ENCODE data around the gene AHNAK. TPM values are rescaled to one million over a fixed set of nuclear protein-coding genes. Genes with fewer than 3 reads are reported as not detected.

AHNAK gene
- total and polyA plus RNA-seq, 11 donors: 84.4 to 861 (median 384) TPM

DNA sequence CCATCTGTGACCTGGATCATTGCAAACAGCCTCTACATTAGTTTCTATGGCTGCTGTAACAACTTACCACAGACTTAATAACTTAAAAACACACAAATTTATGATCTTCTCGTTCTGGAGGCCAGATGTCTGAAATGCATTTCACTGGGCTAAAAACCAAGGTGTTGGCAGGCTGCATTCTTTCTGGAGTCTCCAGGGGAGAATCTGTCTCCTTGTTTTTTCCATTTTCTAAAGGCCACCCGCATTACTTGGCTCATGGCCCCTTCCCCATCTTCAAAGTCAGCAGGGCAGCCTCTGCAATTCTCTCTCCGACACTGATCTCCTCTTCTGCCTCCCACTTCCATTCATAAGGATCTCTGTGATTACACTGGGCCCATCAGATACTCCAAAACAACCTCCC is 116.2 kb downstream of the AHNAK start:
- DNase-seq (no peak), ATAC-seq (no peak)
- TF ChIP-seq, protein P1, sequence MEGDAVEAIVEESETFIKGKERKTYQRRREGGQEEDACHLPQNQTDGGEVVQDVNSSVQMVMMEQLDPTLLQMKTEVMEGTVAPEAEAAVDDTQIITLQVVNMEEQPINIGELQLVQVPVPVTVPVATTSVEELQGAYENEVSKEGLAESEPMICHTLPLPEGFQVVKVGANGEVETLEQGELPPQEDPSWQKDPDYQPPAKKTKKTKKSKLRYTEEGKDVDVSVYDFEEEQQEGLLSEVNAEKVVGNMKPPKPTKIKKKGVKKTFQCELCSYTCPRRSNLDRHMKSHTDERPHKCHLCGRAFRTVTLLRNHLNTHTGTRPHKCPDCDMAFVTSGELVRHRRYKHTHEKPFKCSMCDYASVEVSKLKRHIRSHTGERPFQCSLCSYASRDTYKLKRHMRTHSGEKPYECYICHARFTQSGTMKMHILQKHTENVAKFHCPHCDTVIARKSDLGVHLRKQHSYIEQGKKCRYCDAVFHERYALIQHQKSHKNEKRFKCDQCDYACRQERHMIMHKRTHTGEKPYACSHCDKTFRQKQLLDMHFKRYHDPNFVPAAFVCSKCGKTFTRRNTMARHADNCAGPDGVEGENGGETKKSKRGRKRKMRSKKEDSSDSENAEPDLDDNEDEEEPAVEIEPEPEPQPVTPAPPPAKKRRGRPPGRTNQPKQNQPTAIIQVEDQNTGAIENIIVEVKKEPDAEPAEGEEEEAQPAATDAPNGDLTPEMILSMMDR (IDR thresholded peaks at IDR 0.05): no peak
- TF ChIP-seq POLR2A (IDR thresholded peaks at IDR 0.05): no peak
- Histone ChIP-seq H3K4me1 (peaks cover 0 to 87% (median 12%) of the 10 kb centered on the region in 12 donors), H3K27ac (peak overlapping the region in 2 of 12 donors; percentile 21 to 84), H3K27me3 (no peaks in the 10 kb centered on the region), H3K4me3 (no peak overlapping the region), H3K36me3 (no peaks in the 10 kb centered on the region), H3K9me3 (no peaks in the 10 kb centered on the region)
- WGBS, 4 donors: 67 to 83% (median 75%) methylated on average over 3 of the region's 3 CpGs
- intact Hi-C loops (cut with DNase I): loop anchor here in 1 of 10 donors (5.0 kb wide), 1 partner anchor 72 kb away; no protein-coding TSS in a partner anchor

DNA sequence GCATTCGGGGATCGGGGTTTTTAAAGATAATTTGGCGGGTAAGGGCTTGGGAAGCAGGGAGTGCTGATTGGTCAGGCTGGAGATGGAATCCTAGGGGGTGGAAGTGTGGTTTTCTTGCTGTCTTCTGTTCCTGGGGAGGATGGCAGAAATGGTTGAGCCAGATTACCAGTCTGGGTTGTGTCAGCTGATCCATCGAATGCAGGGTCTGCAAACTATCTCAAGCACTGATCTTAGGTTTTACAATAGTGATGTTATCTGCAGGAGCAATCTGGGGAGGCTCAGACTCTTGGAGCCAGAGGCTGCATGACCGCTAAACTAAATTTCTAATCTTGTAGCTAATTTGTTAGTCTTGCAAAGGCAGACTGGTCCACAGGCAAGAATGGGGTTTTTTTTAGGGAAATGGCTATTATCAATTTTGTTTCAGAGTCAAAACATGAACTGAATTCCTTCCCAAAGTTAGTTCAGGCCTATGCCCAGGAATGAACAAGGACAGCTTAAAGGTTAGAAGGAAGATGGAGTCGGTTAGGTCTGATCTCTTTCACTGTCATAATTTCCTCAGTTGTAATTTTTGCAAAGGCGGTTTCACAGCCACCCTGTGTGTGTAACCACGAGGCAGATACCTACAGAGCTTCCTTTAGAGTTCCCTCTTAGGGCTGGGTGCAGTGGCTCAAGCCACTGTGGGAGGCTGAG is 117.6 kb downstream of the AHNAK start:
- ATAC-seq (no peak), DNase-seq (no peak)
- WGBS, 4 donors: 72 to 83% (median 79%) methylated on average over 7 to 8 of the region's 8 CpGs
- Histone ChIP-seq H3K4me1 (peaks cover 0 to 75% (median 8%) of the 10 kb centered on the region in 12 donors), H3K9me3 (no peaks in the 10 kb centered on the region), H3K27me3 (no peaks in the 10 kb centered on the region), H3K36me3 (no peaks in the 10 kb centered on the region), H3K4me3 (no peak overlapping the region), H3K27ac (peak overlapping the region in 2 of 12 donors; percentile 25 to 84)
- intact Hi-C loops (cut with DNase I): loop anchor here in 4 of 10 donors (5.0 kb wide), 1 partner anchor 113 kb away; no protein-coding TSS in a partner anchor
- TF ChIP-seq POLR2A (IDR thresholded peaks at IDR 0.05): no peak
- TF ChIP-seq, protein P1 (IDR thresholded peaks at IDR 0.05): no peak

DNA sequence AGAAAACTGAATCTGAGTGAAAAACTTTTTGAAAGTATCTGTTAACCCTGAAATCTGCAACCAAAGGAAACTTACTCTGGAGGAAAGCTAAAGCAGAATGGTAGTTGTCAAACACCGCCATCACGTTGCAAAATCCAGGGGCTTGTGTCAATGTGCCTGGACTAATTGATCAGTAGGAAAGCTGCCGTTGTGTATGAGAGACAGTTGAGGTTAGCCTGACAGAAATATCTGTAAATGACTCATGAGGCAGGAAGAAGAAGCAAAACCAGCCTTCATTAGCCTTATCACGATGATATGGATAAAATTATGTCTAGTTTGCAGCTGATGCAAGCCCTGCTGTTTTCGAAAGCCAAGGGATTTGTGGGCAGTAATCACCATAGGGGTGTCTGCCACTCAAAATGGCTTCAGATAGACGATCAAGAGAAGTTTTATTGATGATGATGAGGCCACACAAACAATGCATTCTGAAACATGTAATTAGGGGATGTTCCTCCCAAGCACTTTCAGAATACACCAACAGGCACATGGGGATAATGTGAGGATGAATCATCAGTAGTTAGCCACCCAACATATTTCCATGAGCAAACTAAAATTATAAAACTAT is 118.9 kb downstream of the AHNAK start:
- 68 to 71% (median 69%) methylated on average over 6 of the region's 6 CpGs for WGBS, 4 donors
- H3K27ac ChIP-seq: peak overlapping the region in 2 of 12 donors; percentile 78 to 84
- no peak for TF ChIP-seq POLR2A (IDR thresholded peaks at IDR 0.05)
- TF ChIP-seq, protein P1 (IDR thresholded peaks at IDR 0.05): no peak
- no peaks in the 10 kb centered on the region for H3K36me3 ChIP-seq
- ATAC-seq: no peak
- no peaks in the 10 kb centered on the region for H3K27me3 ChIP-seq
- H3K4me3 ChIP-seq: no peak overlapping the region
- H3K9me3 ChIP-seq: no peaks in the 10 kb centered on the region
- DNase-seq: no peak
- H3K4me1 ChIP-seq: peaks cover 0 to 62% (median 3%) of the 10 kb centered on the region in 12 donors
- intact Hi-C loops (cut with DNase I): loop anchor here in 5 of 10 donors (2.0 to 5.0 kb wide), 2 partner anchors 115 kb away; no protein-coding TSS in a partner anchor

DNA sequence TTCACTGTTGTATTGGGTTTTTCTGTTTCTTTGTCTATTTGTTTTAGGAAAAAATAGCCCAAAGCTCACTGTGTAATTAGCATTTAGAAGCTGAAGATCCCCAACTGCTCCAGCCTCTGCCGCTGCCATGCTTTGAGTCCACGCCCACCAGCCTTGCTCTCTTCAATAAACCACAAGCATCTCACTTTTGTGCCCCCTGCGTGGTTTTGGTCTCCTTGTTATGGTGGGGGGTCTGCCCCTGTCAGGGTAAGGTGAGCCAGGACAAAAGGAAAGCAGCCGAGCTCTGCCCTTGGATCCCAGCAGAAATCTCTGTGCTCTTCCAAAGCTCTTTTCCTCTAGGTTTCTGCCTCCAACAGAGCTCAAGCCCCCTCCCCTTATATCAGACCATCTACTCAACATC is 123.6 kb downstream of the AHNAK start:
- Histone ChIP-seq H3K27ac (peak overlapping the region in 1 of 12 donors; percentile 25), H3K4me3 (no peak overlapping the region), H3K9me3 (no peaks in the 10 kb centered on the region), H3K36me3 (no peaks in the 10 kb centered on the region), H3K27me3 (no peaks in the 10 kb centered on the region), H3K4me1 (peaks cover 0 to 27% (median 7%) of the 10 kb centered on the region in 12 donors)
- no peak for DNase-seq
- no peak for ATAC-seq
- TF ChIP-seq POLR2A (IDR thresholded peaks at IDR 0.05): no peak
- TF ChIP-seq, protein P1 (IDR thresholded peaks at IDR 0.05): no peak
- 80 to 97% (median 92%) methylated on average over 4 of the region's 4 CpGs for WGBS, 4 donors
- intact Hi-C loops (cut with DNase I): loop anchor here in 7 of 10 donors (5.0 kb wide), 3 partner anchors 119 to 139 kb away; no protein-coding TSS in a partner anchor
